ENCODE measurements around the gene ALOX5AP. TPM values are rescaled to one million over a fixed set of nuclear protein-coding genes. Genes with fewer than 3 reads are reported as not detected.

Gene ALOX5AP
- total RNA-seq, 1 donor from 2014 or later = not detected

DNA sequence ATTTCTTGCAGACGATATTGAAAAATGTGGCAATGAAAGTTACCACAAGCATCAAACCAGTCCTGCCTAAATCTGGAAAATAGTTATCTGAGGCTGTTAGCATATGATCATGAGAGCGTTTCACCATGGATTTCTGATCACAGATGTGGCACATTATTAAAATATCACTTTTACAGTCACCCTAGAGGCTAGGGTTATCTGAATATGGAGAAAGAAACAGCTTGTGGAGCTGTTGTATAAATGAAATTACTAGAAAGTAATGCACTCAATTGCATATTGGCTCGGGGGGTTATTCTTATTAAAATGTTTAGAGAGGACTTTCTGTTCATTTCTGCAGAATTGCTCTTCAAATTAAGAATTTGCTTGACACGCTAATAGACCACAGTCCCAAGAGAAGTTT lies 35.6 kb downstream of the ALOX5AP start:
- Histone ChIP-seq H3K4me1 (no peaks in the 10 kb centered on the region), H3K79me2 (ENCODE audit: low read depth) (no peaks in the 10 kb centered on the region), H3K4me3 (no peak overlapping the region), H3K36me3 (no peaks in the 10 kb centered on the region), H3K9me3 (ENCODE audit: low read depth) (no peaks in the 10 kb centered on the region), H4K20me1 (ENCODE audit: low read depth) (no peaks in the 10 kb centered on the region), H3K9ac (no peak overlapping the region), H2AFZ (replicated peaks) (no peak overlapping the region), H3K4me2 (no peak overlapping the region), H3K27me3 (no peaks in the 10 kb centered on the region), H3F3A (ENCODE audit: low read depth) (no peaks in the 10 kb centered on the region), H3K27ac (no peak overlapping the region)
- peaks cover 6% of the 10 kb centered on the region for H3K27me3 Mint-ChIP-seq (ENCODE audit: insufficient read depth, low read depth)
- peaks cover 11% of the 10 kb centered on the region for H3K4me1 Mint-ChIP-seq
- H3K36me3 Mint-ChIP-seq = peaks cover 2% of the 10 kb centered on the region
- TF ChIP-seq EZH2phosphoT487 (IDR thresholded peaks at IDR 0.05) (no peak), EZH2 (IDR thresholded peaks at IDR 0.05) (no peak)
- TF ChIP-seq, protein P1, sequence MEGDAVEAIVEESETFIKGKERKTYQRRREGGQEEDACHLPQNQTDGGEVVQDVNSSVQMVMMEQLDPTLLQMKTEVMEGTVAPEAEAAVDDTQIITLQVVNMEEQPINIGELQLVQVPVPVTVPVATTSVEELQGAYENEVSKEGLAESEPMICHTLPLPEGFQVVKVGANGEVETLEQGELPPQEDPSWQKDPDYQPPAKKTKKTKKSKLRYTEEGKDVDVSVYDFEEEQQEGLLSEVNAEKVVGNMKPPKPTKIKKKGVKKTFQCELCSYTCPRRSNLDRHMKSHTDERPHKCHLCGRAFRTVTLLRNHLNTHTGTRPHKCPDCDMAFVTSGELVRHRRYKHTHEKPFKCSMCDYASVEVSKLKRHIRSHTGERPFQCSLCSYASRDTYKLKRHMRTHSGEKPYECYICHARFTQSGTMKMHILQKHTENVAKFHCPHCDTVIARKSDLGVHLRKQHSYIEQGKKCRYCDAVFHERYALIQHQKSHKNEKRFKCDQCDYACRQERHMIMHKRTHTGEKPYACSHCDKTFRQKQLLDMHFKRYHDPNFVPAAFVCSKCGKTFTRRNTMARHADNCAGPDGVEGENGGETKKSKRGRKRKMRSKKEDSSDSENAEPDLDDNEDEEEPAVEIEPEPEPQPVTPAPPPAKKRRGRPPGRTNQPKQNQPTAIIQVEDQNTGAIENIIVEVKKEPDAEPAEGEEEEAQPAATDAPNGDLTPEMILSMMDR (IDR thresholded peaks at IDR 0.05) = no peak
- no peak overlapping the region for H3K4me3 Mint-ChIP-seq
- DNase-seq (ENCODE audit: low spot score) = no peak
- H3K9me3 Mint-ChIP-seq = peaks cover 5% of the 10 kb centered on the region
- no peak overlapping the region for H3K27ac Mint-ChIP-seq

DNA sequence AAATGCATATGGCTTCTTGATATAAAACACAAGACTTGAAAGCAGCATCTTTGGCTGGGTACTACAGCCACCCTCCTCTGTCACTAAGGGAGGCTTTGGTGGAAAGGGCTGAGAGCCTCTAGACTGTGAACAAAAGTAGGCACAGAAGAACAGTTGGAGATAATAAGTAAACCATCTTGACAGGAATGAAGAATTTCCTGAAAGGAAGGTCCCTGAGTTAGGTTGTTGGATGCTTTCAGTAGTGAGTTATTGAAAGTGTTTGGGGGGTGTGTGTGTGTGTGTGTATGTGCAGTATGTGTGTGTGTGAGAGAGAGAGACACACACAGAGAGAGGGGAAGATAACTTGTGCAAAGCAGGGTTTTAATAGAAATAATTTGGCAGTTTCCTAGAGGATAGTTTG lies 38.2 kb downstream of the ALOX5AP start:
- peaks cover 2% of the 10 kb centered on the region for H3K27me3 Mint-ChIP-seq (ENCODE audit: insufficient read depth, low read depth)
- H3K4me2 ChIP-seq = no peak overlapping the region

DNA sequence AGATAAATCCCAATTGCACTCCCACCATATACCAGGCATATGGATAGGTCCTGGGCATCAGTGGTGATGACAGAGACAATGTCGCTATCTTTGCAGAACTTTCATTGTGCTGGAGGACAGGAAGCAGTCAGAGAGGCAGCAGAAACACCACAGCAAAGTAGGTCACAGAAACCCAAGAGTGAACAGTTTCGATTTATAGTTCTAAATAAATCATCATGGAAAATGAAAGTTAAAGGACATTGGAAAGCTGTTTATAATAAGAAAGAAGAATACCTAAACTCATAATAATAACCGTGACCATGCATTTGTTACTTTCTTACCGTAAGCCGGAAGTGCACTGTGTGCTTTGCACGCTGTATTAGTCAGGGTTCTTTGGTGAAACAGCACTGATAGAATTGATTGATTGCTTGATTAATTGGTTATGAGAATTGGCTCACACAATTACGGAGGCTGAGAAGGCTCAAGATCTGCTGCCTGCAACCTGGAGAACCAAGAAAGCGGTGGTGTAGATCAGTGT lies 38.9 kb downstream of the ALOX5AP start:
- no peaks in the 10 kb centered on the region for H3K9me3 ChIP-seq (ENCODE audit: low read depth)
- no peak for DNase-seq (ENCODE audit: low spot score)
- no peaks in the 10 kb centered on the region for H3F3A ChIP-seq (ENCODE audit: low read depth)
- no peak overlapping the region for H3K4me3 ChIP-seq
- no peak overlapping the region for H3K9ac ChIP-seq
- no peaks in the 10 kb centered on the region for H3K27me3 ChIP-seq
- no peaks in the 10 kb centered on the region for H4K20me1 ChIP-seq (ENCODE audit: low read depth)
- no peak overlapping the region for H3K27ac ChIP-seq
- Mint-ChIP-seq H3K27me3 (ENCODE audit: insufficient read depth, low read depth) (no peaks in the 10 kb centered on the region), H3K27ac (no peak overlapping the region), H3K36me3 (no peaks in the 10 kb centered on the region), H3K4me1 (peaks cover 17% of the 10 kb centered on the region), H3K9me3 (peaks cover 5% of the 10 kb centered on the region), H3K4me3 (no peak overlapping the region)
- peaks cover 9% of the 10 kb centered on the region for H3K4me1 ChIP-seq
- H3K4me2 ChIP-seq = no peak overlapping the region
- TF ChIP-seq EZH2phosphoT487 (IDR thresholded peaks at IDR 0.05) = no peak
- TF ChIP-seq, protein P1 (IDR thresholded peaks at IDR 0.05) = no peak
- no peak for TF ChIP-seq EZH2 (IDR thresholded peaks at IDR 0.05)
- H3K36me3 ChIP-seq = no peaks in the 10 kb centered on the region
- no peak overlapping the region for H2AFZ ChIP-seq (replicated peaks)
- no peaks in the 10 kb centered on the region for H3K79me2 ChIP-seq (ENCODE audit: low read depth)

More for the DNA sequence above, 38.2 kb downstream of the ALOX5AP start:
- Histone ChIP-seq H3K36me3 (no peaks in the 10 kb centered on the region), H3K4me3 (no peak overlapping the region), H4K20me1 (ENCODE audit: low read depth) (no peaks in the 10 kb centered on the region), H3K9ac (no peak overlapping the region), H3F3A (ENCODE audit: low read depth) (no peaks in the 10 kb centered on the region), H2AFZ (replicated peaks) (no peak overlapping the region), H3K4me1 (peaks cover 3% of the 10 kb centered on the region), H3K27me3 (no peaks in the 10 kb centered on the region), H3K9me3 (ENCODE audit: low read depth) (no peaks in the 10 kb centered on the region), H3K27ac (no peak overlapping the region), H3K79me2 (ENCODE audit: low read depth) (no peaks in the 10 kb centered on the region)
- no peak for DNase-seq (ENCODE audit: low spot score)
- Mint-ChIP-seq H3K27ac (no peak overlapping the region), H3K36me3 (peaks cover 2% of the 10 kb centered on the region), H3K4me1 (peaks cover 10% of the 10 kb centered on the region), H3K4me3 (no peak overlapping the region), H3K9me3 (peaks cover 5% of the 10 kb centered on the region)
- no peak for TF ChIP-seq EZH2 (IDR thresholded peaks at IDR 0.05)
- no peak for TF ChIP-seq EZH2phosphoT487 (IDR thresholded peaks at IDR 0.05)
- TF ChIP-seq, protein P1 (IDR thresholded peaks at IDR 0.05) = no peak
